Measurements from ENCODE around the gene RBM38. TPM values are rescaled to one million over a fixed set of nuclear protein-coding genes. Genes with fewer than 3 reads are reported as not detected.

RBM38 gene
- total and polyA plus RNA-seq, 9 of the 15 experiments (the other 6 are each of a cell fraction or from before 2014, with no cell fraction given) = 0.28 to 82.4 (median 33.2) TPM

- Histone ChIP-seq H3K27ac (ENCODE audit: extremely low read depth, low read depth, low read length) (peak overlapping the region; percentile 92), H4K20me1 (replicated peaks; ENCODE audit: control insufficient read depth, insufficient read depth, low read length) (no peaks in the 10 kb centered on the region), H3K9me3 (replicated peaks; ENCODE audit: control insufficient read depth, insufficient read depth, low read depth, low read length) (no peaks in the 10 kb centered on the region), H3K9me1 (ENCODE audit: control insufficient read depth, insufficient read depth, low read length) (peaks cover 4% of the 10 kb centered on the region), H3K36me3 (ENCODE audit: control insufficient read depth, insufficient read depth, low read length) (no peaks in the 10 kb centered on the region), H3K79me2 (ENCODE audit: control insufficient read depth, insufficient read depth, low read length) (no peaks in the 10 kb centered on the region), H3K9ac (ENCODE audit: insufficient read depth in 1 of 2, low read depth in 2 of 2, low read length in 2 of 2) (peak overlapping the region; percentile 65 to 70; a peak in 3 of 4 replicates), H3K4me1 (replicated peaks in 1 of 2; ENCODE audit: control insufficient read depth in 2 of 2, insufficient read depth in 2 of 2, low read length in 2 of 2) (peaks cover 55% of the 10 kb centered on the region in 2 experiments), H3K4me3 (no peak overlapping the region), H2AFZ (ENCODE audit: low read depth, low read length) (peak overlapping the region; percentile 90), H3K4me2 (ENCODE audit: insufficient read depth, low read length) (peak overlapping the region; percentile 63), H3K27me3 (ENCODE audit: control insufficient read depth in 2 of 2, insufficient read depth in 2 of 2, low read length in 2 of 2) (no peaks in the 10 kb centered on the region)
- BruUV-seq (replicated peaks) = no TSS peak
- no peak for TF ChIP-seq TCF3 (CRISPR knock-in tag; IDR thresholded peaks at IDR 0.05)
- TF ChIP-seq HNRNPLL (IDR thresholded peaks at IDR 0.05; ENCODE audit: low read depth, low read length, poor library complexity, severe bottlenecking) = peak; percentile 12
- no peak for TF ChIP-seq ZNF165 (CRISPR knock-in tag; IDR thresholded peaks at IDR 0.05; ENCODE audit: borderline replicate concordance)
- TF ChIP-seq POU5F1 (IDR thresholded peaks at IDR 0.05; ENCODE audit: borderline replicate concordance, low read depth, low read length, partially characterized antibody) = no peak
- TF ChIP-seq POLR2AphosphoS2 (IDR thresholded peaks at IDR 0.05; ENCODE audit: low read length) = no peak
- no peak for TF ChIP-seq NR3C1 (CRISPR knock-in tag; IDR thresholded peaks at IDR 0.05)
- no peak for TF ChIP-seq TBP (optimal IDR thresholded peaks at IDR 0.05; ENCODE audit: low read depth, low read length)
- TF ChIP-seq CHD2 (IDR thresholded peaks at IDR 0.05; ENCODE audit: low read depth, low read length) = 0 out of 2 replicates have a peak, but pooled peaks have one; percentile 0
- TF ChIP-seq, protein P1, sequence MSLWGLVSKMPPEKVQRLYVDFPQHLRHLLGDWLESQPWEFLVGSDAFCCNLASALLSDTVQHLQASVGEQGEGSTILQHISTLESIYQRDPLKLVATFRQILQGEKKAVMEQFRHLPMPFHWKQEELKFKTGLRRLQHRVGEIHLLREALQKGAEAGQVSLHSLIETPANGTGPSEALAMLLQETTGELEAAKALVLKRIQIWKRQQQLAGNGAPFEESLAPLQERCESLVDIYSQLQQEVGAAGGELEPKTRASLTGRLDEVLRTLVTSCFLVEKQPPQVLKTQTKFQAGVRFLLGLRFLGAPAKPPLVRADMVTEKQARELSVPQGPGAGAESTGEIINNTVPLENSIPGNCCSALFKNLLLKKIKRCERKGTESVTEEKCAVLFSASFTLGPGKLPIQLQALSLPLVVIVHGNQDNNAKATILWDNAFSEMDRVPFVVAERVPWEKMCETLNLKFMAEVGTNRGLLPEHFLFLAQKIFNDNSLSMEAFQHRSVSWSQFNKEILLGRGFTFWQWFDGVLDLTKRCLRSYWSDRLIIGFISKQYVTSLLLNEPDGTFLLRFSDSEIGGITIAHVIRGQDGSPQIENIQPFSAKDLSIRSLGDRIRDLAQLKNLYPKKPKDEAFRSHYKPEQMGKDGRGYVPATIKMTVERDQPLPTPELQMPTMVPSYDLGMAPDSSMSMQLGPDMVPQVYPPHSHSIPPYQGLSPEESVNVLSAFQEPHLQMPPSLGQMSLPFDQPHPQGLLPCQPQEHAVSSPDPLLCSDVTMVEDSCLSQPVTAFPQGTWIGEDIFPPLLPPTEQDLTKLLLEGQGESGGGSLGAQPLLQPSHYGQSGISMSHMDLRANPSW (CRISPR knock-in tag; IDR thresholded peaks at IDR 0.05) = 0 out of 2 replicates have a peak, but pooled peaks have one; percentile 33
- ChIA-PET CTCF (ENCODE audit: low intra/inter-chr PET ratio) (no interaction called here), POLR2A (interaction anchor here (0.5 kb wide), 1 partner anchor 81 kb away, joined by 3 read pairs; no protein-coding TSS in a partner anchor)
- no peak for ATAC-seq
- in situ Hi-C loops (cut with MboI) = no loop called here
- intact Hi-C loops (cut with micrococcal nuclease) = loop anchor here (5.0 kb wide), 1 partner anchor 59 kb away; the partner anchor contains the start of gene RBM38
- 49% methylated on average over 7 of the region's 7 CpGs for WGBS (ENCODE audit: insufficient coverage, low coverage, missing lambda C conversion rate)
- peak; percentile 29 for FAIRE-seq
- DNase-seq (ENCODE audit: extremely low read depth in 1 of 4, low spot score in 3 of 4) = no peak
These were observed 60.2 kb downstream of the RBM38 start for GRCh38 chr20:57451431-57451794.
